HG03095 (cell line): ENCODE results near the gene HOXD9.

Source experiments
- ATAC-seq: cut with Tn5 transposase; IDR thresholded peaks from one replicate; pipeline ENCODE4 v1.9.1; 2021; ENCODE audit warnings: moderate library complexity; ENCODE audit not compliant: unreplicated experiment

HOXD9 gene

DNA sequence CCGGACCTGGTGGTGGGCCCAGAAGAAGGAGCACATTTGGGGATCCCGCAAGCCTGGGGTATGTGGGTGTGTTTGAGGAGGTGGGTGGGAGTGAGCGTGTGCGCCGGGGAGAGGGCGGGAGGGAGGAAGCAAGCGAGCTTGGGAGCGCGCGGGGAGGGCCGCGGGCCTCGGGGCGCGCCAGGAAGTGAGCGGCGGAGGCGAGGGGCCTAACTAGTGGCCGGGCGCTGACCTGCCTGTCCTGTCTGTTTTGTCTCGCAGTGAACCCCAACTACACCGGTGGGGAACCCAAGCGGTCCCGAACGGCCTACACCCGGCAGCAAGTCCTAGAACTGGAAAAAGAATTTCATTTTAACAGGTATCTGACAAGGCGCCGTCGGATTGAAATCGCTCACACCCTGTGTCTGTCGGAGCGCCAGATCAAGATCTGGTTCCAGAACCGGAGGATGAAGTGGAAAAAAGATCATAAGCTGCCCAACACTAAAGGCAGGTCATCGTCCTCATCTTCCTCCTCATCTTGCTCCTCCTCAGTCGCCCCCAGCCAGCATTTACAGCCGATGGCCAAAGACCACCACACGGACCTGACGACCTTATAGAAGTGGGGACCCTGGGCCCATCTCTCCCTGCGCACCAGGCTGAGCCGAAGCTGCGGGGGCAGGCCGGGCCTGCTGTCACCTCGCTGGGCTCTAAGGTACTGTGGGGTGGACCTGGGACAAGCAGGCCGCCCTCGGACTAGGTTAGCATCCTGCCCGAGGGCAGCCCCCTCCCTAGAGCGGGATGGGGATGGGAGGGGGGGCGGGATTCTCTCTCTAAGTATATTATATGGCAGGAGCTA lies 30.0 kb downstream of the HOXD9 start:
- ATAC-seq = no peak

DNA sequence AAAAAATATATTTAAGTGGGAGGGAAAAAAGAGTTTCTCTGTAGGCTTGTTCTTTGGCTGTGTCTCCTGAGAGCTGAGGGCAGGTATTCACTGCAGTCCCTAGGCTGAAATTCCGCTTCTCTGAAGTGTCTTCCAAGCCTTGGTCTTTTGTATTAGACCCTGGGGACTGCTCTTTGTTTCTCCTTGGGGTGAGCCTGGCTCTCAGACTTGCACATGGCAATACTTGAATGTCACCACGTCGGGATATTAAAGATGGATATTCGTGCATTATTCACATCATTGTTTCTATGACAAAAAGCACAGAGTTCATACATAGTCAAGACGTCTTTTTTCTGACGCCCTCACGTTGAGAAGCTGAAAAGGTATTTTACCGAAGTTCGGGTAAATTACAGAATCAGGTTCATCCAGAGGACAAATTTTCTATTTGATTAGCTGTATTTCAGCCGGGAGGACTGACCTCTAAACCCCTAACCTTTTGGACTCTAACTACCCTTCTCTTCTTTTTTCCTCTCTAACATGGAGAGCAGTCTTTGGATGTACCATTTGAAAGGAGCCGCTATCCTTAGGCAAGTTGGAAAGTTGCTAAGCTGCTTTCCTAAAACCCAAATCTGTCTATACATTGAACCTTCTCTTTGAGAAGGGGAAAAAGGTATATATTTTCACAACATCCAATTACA lies 32.2 kb downstream of the HOXD9 start:
- ATAC-seq = no peak

DNA sequence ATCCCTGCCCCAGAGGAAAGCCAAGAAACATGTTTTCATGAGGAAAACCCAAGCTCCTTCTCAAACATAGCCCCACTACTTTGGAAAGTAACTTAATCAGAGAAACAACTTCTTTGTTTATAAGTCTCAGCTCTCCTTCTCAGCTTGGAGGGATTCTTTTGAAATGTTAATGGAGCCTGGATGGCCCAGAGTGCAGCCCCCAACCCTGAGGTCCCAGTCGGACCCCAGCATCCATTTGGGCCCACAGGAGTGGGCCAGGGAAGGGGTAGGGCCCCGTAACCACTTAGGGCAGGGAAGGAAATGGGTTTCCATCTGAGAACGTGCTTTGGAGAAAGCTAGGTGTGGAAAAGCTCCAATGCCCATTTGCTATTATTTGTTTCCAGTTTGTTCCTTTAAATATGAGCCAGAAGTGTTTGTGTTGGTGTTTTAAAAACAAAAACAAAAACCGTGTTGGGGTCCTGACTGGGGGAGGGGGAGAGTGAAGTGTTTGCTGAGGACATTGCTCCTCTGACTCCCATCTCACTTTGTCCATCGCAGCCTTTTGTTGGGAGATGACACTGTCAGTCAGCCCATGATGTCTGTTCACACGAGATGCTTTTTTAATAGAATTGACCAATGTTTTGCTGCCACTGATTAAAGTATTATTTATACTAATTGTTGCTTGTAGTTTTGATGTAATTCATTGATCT lies 33.0 kb downstream of the HOXD9 start:
- no peak for ATAC-seq

DNA sequence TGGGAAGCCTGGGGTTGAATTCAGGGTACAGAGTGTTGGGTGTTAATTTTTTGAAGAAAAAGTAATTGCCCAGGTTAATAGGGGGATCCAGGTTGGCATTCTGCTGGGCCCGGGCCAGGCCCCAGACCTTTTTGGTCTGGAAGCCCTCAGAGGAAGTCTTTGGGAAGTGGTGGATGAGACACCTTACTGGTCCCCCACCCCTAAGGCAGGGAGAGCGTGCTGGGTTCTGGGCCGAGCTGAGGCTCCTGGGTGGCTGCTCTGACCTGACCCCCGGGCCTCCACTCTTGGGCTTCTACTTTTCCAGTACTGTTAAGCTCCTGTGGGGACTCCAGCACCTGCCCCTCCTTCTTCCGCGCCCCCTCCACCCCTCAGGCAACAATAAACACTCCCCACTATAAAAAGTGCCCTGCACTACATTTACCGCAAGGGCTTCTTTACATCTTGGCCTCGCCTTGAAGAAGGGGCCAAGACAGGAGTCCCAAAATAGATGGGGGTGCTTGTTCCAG lies 33.8 kb downstream of the HOXD9 start:
- ATAC-seq = no peak

DNA sequence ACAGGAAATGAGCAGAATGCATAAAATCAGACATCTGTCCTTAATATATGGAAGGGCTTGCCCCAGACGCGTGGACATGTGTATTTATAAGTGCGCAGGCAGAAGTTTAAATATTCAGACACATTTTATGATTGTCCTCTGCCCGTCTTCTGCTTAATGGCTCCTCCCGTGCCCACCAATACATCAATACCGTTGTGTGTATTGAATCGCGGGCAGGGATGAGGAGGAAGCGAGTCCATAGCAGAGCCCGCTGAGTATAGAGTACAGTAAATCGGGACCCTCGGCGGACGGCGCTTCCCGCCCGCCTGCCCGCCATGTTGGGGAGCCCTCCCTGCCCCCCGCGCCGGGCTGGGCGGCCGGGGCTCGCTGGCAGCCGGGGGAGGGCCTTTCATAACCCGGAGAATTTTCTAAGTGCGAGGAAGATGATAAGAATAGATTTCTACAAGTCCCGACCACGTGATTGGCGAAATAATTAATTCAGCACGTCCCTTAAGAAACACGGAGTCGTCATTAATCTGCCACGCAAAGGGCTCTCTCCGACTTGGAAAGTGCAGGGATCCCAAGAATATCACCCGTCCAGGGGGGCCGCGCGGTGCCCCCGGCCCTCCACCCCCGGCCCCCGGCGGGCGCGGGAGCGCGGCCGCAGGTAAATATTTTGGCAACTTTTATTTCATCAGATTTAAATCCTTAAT lies 34.4 kb downstream of the HOXD9 start, which contains the start of gene HOXD3:
Gene HOXD3, plus strand, starts transcription at position 501 of the 692 bp plus-strand sequence. CDS start 11,808 bp downstream, outside the sequence.
- ATAC-seq = no peak

DNA sequence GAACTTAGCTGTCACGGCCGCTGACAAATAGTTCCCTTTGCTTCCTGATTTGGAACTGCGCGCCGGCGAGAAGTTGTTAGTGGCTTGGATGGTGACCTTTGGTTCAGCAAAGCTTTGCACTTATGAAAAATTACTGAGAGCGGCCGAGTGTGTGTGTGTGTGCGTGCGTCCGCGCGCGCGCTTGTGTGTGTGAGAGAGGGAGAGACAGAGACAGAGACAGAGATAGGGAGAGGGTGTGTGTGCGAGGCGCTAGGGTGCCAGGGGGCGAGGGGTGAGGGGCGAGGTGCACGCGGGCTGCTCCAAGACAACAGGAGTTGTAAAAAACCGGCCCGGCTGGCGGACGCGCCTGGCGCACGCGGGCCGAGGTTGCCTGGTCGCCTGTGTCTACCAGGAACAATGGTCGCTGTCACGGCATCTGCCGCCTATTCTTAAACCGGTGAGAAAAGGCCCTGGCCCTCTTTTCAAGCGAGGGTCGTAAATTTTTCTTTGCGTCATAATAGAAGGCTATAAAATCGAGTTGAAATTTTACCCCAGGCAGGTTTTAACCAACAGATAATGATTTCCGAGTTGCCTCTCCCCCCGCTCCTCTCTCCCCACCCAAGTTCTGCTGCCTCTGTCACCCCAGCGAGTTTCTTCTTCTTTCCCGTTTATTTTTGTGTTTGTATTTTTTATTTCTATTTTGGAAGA lies 35.1 kb downstream of the HOXD9 start:
- ATAC-seq = no peak

DNA sequence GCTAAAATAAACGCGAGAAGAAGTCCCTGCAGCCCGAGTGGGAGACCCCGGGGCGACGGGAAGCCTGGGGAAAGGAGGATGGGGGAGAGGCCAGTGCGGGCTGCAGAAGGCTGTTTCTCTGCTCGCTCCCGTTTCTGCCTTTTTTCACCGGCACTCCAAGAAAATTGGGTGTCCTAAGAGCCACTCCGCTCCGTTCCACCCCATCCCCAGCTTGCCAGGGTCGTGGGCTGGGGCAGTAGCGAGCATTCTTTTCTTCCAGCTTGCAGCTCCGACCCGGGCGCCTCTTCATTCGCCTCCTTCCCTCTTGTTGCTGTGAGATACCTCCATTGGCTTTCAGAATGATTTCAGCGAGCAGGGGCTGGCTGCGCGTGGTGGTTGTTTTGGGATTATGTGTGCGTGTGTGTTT lies 35.7 kb downstream of the HOXD9 start:
- no peak for ATAC-seq

DNA sequence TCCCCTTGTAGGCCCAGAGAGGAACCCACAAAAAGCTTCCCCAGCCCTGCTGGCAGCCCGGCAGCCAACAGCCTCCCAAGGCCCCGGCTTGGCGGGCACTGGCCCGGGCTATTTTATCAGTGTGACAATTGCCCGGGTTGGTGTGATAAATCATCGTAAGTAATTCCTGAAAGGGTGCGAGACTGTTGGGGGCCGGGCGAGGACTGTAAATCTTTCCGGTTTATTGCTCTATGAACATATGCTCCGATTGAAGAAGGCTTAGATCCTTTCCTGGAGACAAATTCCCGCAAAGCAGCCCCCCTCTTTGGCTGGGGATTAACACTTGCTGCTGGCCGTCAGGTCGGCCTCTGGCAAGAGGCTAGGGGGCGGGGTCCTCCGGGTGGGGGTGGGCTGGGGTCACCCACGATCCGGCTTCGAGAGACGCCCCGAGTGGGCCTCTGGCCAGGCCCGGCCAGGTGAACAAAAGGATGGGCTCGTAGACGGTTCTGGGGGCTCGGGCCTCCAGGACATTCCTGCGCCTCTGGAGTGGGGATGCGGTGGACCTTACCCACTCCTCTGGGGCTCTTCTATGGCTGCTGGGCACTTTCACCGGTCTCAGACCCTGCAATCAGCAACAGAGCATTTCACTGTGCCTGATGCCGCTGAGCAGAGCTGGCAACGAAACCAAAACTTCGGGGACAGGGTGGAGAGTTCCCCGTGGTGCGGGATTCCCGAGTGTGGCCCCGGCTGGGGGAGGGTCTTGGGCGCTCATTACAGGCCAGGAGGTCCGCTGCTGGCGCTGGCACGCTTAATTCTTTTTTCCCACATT lies 36.5 kb downstream of the HOXD9 start:
- ATAC-seq = no peak

DNA sequence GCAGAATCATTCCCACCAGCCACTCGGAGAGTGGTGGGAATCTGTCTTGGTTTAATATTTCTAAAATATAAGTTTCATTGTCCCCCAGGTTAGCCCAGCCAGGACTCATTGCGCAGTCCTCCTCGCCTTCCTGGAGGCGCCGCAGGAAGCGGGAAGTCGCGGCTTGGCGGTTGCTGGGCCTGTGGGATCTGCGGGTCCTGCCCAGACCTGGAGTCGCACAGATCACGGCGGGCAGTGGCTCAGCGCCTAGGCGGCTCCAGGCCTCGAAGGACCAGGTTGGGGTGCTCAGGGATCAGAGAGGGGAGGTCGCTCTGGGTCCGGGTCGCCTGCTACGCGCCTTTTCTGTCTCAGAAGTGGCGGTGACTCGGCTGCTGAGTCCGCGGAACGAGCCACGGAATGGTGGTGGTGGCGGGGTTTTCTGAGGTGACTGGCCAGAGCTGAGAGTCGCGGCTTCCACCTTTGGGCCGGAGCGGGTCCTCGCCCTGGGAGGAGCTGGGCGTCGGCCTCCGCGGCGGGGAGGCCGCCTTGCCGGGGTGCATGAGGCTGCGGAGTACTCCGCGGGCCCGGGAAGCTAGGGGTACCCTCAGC lies 37.2 kb downstream of the HOXD9 start:
- no peak for ATAC-seq

DNA sequence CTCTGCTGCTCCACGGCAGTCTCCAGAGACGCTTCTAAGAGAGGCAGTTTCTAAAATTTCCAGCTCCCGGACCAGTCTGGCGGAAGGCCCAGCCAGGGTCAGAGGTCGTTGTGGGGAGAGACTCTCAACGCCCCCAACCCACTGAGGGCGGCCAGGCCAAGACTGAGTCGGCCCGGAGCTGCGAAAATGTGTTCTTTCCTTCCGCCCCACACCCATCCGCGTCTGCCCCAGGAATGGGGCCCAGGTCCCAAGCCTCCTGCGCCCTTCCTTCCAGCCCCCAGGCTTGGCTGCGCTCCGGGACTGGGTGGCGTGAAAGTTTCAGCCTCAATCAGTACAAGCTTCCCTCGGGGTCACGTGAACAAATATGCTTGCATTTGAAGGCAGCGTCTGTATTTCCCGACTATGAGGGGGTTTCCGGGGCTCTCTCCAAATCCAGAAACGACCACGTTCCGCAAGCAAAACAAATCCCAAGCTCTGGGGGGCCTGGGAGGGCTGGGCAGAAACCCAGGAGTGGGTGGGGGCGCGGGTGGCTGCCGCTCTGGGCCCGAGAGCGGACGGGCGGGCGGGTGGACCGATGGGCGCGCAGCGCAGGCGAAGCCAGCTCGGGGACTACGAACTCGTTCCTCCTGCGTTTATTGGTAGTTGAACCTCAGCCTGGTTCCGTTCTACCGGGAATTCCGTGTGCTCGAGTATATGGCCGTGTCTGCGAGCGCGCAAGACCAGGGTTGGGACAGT lies 37.9 kb downstream of the HOXD9 start:
- ATAC-seq = no peak

DNA sequence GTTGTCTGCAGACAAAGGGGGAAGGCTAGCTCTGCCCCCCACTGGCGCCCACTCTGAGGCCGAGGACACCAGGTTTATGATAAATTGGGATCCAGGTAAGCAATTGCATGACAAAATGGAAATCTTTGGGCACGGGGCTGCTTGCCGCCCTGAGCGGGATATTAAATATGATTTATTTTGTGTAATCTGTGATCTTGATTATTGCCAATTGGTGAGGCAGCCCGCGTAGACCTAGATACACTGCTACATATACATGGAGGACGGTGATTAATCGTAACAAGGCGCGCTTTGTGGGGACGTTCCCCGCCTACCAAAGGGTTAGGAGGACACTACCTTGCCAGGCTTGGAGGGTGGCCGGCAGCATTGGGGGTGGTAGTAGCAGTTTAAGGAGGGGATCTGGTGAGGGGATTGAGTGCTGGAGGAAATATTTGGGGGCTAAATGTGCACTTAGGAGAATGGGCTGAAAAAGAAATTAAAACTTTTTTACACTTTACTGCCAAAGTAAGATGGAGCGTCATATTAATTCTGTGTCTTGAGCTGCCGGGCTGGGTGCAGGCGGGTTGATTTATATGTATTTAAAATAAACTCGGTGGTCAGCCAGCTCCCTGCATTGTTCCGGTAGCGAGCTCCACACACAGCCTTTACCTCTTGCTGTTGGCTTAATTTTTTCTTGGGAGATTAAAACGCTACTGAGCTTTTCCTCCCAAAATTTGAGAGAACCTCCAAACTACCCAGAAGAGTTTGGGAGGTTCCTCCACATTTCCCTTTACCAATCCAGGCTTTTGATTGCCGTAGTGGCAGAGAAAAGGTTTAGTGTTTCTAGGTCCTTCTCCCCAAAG lies 38.7 kb downstream of the HOXD9 start:
- no peak for ATAC-seq

DNA sequence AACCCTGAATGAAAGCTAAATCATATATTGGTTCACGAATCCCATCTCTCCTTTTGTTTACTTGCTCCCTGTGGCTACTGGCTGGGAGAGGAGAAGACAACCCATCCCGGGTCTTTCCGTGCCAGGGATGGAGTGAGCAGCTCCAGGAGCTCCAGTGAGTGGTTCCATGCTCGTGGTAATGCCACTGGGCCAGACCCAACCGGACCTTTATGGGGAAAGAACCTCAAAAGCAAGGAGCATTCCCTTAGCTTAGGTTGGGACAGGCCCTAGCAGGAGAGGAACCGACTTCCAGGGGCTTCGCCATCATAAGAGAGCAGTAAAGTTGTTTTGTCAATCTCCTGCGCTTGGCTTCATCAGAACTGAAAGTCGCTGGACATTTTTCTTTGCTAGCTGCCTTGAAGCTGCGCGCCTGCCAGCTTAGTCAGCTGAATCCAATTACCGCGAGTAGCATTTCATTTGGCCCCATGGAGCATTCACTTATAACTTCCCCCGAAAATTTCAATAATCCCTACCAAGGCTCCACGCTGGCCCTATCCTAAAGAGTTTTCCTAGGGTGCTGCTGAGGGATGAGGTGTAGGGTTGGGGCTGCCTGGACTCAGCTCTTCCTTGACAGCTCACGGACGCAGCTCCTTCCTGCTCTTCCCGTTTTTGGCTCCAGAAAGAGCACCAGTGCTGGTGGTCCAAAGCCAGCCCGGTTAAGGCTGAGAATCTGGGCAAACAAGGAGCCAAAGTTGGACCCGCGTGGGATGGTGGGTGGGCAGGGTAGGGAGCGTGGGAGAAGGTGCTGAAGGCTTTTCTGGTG lies 39.5 kb downstream of the HOXD9 start:
- no peak for ATAC-seq

DNA sequence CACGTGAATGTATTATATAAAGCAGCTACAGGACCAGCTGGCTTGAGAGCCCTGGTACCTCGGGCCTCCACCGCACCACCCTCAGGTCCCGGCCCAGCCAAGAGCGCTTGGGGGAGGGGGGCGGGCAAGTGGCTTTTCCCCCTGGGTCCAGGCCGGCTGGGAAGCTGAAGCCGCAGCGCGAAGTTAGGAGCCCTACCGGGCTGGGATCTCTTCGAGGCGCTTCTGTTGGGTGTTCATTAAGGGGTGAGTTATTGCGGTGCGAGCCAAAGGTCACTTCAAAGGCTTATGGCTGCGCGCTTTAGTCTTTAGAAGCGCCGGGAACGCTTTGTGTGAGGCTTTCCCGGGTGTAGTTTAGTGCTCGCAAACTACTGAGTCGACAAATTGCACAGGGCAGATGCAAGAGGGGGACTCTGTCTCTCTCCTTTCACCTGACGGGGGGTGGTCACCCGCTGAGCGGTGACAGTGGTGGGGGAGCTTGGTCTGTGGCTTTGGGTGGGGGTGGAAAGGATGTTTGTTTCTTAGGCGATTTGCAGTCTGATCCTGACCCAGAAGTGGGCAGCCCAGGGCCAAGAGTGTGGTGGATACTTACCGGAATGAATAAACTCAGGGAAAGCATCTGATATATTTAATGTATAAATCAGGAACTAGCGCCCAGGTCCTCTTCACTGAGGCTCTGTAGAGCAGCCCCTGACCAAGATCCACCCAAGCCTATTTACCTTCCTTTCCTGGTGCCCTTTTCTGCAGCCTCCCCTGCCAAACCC lies 40.6 kb downstream of the HOXD9 start:
- ATAC-seq = no peak

DNA sequence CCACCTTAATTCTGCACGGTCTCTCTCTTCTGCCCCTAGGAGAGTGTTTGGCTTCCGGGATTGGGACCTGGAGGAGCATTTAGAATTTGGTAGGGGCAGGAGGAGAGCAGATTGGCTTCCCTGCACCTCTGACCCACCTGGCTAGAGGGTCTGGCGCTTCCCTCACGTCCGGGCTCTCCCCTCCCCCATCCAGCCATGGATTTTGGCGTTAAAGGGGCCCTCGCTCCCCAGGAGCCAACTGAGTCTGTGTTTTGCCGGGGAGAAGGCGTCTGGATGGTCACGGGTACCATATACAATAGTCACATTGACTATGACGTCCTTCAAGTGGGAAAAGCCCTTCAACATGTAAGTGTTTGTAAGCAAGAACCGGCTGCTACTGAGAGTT lies 41.1 kb downstream of the HOXD9 start:
- no peak for ATAC-seq

DNA sequence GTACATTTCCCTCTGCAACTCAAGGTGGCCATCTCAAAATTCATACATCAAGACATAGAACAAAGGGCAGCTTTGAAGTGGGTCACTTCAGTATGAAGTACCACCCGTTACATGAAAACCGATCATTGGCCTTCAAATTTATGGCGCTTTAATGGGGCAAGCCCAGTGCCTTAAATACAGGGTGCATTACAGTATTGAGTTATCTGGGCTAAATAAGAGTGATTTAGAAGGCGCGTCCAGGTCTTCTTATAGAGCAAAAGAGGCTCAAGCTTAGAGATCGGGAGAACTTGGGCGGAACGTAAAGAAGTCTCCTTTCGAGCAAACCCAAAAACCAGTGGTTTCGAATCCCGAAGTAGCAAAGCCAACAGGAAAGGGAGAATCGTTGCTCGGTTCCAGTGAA lies 41.7 kb downstream of the HOXD9 start:
- ATAC-seq = no peak
